ENCODE measurements around the gene SNED1.

GRCh38 chr2:241033336-241033987 is 35.0 kb downstream of the SNED1 start:
- TF ChIP-seq CTCF (IDR thresholded peaks at IDR 0.05) (no peak), ZNF121 (CRISPR knock-in tag; IDR thresholded peaks at IDR 0.05) (no peak), USF2 (CRISPR knock-in tag; IDR thresholded peaks at IDR 0.05) (no peak), PREB (CRISPR knock-in tag; IDR thresholded peaks at IDR 0.05; ENCODE audit: borderline replicate concordance) (no peak), NFYB (CRISPR knock-in tag; conservative IDR thresholded peaks at IDR 0.05; ENCODE audit: low read depth) (no peak), EMX1 (CRISPR knock-in tag; IDR thresholded peaks at IDR 0.05) (no peak), SP1 (CRISPR knock-in tag; conservative IDR thresholded peaks at IDR 0.05) (no peak), ATF2 (CRISPR knock-in tag; IDR thresholded peaks at IDR 0.05; ENCODE audit: borderline replicate concordance, low read depth) (no peak)
